ENCODE data around the gene CDKN2B-AS1. TPM values are rescaled to one million over a fixed set of nuclear protein-coding genes. Genes with fewer than 3 reads are reported as not detected.
A peak's percentile ranks its signal among the peaks of the same experiment; 100 is the strongest.

The CDKN2B-AS1 gene
- total and polyA plus RNA-seq, 2 of the 13 experiments (the other 11 are each of a cell fraction or from before 2014, with no cell fraction given): 0.64 to 2.3 TPM

DNA sequence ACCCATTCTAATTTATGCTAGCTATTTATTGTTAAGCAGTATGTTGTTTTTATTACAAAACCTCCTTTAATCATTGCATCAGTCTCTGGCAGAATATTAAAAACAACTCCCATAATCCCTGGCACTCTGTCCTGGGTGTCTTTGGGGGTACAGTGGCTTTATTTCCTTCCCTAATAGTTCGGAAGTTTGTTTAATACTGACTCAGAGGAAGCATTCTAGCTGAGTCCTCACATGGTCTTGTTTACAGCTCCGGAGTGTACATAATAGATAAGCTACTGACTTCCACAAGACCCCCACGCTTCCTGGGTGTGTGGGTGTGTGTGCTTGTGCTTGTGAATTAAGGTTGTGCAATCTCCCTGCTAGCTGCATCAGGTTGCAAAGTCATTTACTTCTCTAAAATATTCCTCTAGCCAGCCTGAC, 164.3 kb downstream of the CDKN2B-AS1 start (continued):
- no peak for TF ChIP-seq NR1H2 (CRISPR knock-in tag; IDR thresholded peaks at IDR 0.05; ENCODE audit: borderline replicate concordance, low read depth)
- no peak for TF ChIP-seq JARID2 (CRISPR knock-in tag; IDR thresholded peaks at IDR 0.05; ENCODE audit: insufficient replicate concordance)
- TF ChIP-seq CSRNP1 (CRISPR knock-in tag; IDR thresholded peaks at IDR 0.05): no peak
- no peak for TF ChIP-seq ZSCAN5A (CRISPR knock-in tag; IDR thresholded peaks at IDR 0.05; ENCODE audit: borderline replicate concordance)
- peak; percentile 88 for TF ChIP-seq CEBPG (CRISPR knock-in tag; IDR thresholded peaks at IDR 0.05)
- TF ChIP-seq NFE2L1 (CRISPR knock-in tag; IDR thresholded peaks at IDR 0.05; ENCODE audit: borderline replicate concordance): no peak
- no peak for TF ChIP-seq FLYWCH1 (CRISPR knock-in tag; IDR thresholded peaks at IDR 0.05)
- TF ChIP-seq ZNF3 (CRISPR knock-in tag; IDR thresholded peaks at IDR 0.05): no peak
- TF ChIP-seq ZNF660 (CRISPR knock-in tag; IDR thresholded peaks at IDR 0.05; ENCODE audit: borderline replicate concordance, low read depth): no peak
- no peak for TF ChIP-seq RFX3 (CRISPR knock-in tag; IDR thresholded peaks at IDR 0.05)
- no peak for TF ChIP-seq SMARCC2 (IDR thresholded peaks at IDR 0.05)
- TF ChIP-seq, protein P1, sequence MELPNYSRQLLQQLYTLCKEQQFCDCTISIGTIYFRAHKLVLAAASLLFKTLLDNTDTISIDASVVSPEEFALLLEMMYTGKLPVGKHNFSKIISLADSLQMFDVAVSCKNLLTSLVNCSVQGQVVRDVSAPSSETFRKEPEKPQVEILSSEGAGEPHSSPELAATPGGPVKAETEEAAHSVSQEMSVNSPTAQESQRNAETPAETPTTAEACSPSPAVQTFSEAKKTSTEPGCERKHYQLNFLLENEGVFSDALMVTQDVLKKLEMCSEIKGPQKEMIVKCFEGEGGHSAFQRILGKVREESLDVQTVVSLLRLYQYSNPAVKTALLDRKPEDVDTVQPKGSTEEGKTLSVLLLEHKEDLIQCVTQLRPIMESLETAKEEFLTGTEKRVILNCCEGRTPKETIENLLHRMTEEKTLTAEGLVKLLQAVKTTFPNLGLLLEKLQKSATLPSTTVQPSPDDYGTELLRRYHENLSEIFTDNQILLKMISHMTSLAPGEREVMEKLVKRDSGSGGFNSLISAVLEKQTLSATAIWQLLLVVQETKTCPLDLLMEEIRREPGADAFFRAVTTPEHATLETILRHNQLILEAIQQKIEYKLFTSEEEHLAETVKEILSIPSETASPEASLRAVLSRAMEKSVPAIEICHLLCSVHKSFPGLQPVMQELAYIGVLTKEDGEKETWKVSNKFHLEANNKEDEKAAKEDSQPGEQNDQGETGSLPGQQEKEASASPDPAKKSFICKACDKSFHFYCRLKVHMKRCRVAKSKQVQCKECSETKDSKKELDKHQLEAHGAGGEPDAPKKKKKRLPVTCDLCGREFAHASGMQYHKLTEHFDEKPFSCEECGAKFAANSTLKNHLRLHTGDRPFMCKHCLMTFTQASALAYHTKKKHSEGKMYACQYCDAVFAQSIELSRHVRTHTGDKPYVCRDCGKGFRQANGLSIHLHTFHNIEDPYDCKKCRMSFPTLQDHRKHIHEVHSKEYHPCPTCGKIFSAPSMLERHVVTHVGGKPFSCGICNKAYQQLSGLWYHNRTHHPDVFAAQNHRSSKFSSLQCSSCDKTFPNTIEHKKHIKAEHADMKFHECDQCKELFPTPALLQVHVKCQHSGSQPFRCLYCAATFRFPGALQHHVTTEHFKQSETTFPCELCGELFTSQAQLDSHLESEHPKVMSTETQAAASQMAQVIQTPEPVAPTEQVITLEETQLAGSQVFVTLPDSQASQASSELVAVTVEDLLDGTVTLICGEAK (IDR thresholded peaks at IDR 0.05): no peak
- TF ChIP-seq, protein P1 (CRISPR knock-in tag; IDR thresholded peaks at IDR 0.05): no peak
- TF ChIP-seq ATF1 (CRISPR knock-in tag; IDR thresholded peaks at IDR 0.05): no peak
- no peak for TF ChIP-seq ZBTB46 (CRISPR knock-in tag; IDR thresholded peaks at IDR 0.05; ENCODE audit: borderline replicate concordance)
- TF ChIP-seq ZNF160 (CRISPR knock-in tag; IDR thresholded peaks at IDR 0.05): no peak
- no peak for TF ChIP-seq ZKSCAN1 (IDR thresholded peaks at IDR 0.05; ENCODE audit: low read length)
- no peak for TF ChIP-seq KAT7 (CRISPR knock-in tag; IDR thresholded peaks at IDR 0.05; ENCODE audit: borderline replicate concordance)

Measured in HepG2 (cell line).